H1 (cell line): ENCODE data around the gene C2orf92. TPM values are rescaled to one million over a fixed set of nuclear protein-coding genes. Genes with fewer than 3 reads are reported as not detected.

Experiments used
- CHD1 ChIP-seq: IDR thresholded peaks from 2 replicates; pipeline ENCODE4 v1.6.1; 2012; ENCODE audit warnings: low read depth, low read length, improper control_type of control experiment
- EZH2 ChIP-seq: fragments of 200-600 bp; sonication (generic); IDR thresholded peaks from 2 replicates; pipeline ENCODE4 v1.7.1; 2012; ENCODE audit warnings: low read depth, mild to moderate bottlenecking, moderate library complexity, low read length, inconsistent platforms; ENCODE audit not compliant: severe bottlenecking
- JUN ChIP-seq: IDR thresholded peaks from 2 replicates; pipeline ENCODE4 v1.6.1; 2011; ENCODE audit warnings: low read depth, mild to moderate bottlenecking, improper control_type of control experiment, low read length
- MAX ChIP-seq: IDR thresholded peaks from 2 replicates; pipeline ENCODE4 v1.6.1; 2012; ENCODE audit warnings: inconsistent platforms
- polyA plus RNA-seq, 7 experiments: library from polyadenylated mRNA; depleted of rRNA in 3 of 7; stranded (reverse) in 5 of 7; unstranded in 2 of 7; fragments of >200 nt in 5 of 7; fragments of 200-250 nt in 2 of 7; gene quantifications; 1 replicate in 5 of 7; 2 replicates in 1 of 7; 4 replicates in 1 of 7; pipeline versions ENCODE4 v1.2.1 to v1.2.3, GENCODE V29; 2011 to 2013; ENCODE audit warnings: missing spikeins in 2 of 7, mixed read lengths in 2 of 7
- total RNA-seq: library from RNA; stranded (reverse); fragmentation: NEBNext Ultra II Directional; extraction: Animal tissue kit (Norgen Biotek cat#: 25700); gene quantifications from 2 replicates; pipeline ENCODE4 v1.2.1, GENCODE V29; 2021

Gene C2orf92
- total and polyA plus RNA-seq, 2 of the 8 experiments (the other 6 are each of a cell fraction or from before 2014, with no cell fraction given): 2.3 to 3.7 TPM

- TF ChIP-seq EZH2 (no peak), CHD1 (no peak), JUN (no peak), MAX (no peak)
- TF ChIP-seq, all 59 proteins: peak for 0
These were observed 31.7 kb downstream of the C2orf92 start (continued) for GRCh38 chr2:97701186-97701585.
